K562 (cell line): ENCODE data around the gene EML6. TPM values are rescaled to one million over a fixed set of nuclear protein-coding genes. Genes with fewer than 3 reads are reported as not detected.

Experiments used
- ATAC-seq: fragments of 200-7000 bp; cut with Tn5 transposase; 3 replicates; pipeline ENCODE4 v1.9.1; 2020; ENCODE audit warnings: moderate library complexity
- BruUV-seq: library from RNA; stranded (reverse); fragments of 400-500 nt; replicated peaks from 2 replicates; lab custom pipeline; 2021; lab: Mats Ljungman, UMichigan
- CTCF ChIA-PET: fragments of 300-600 bp; formaldehyde crosslinking; extraction: SDS; loops from one replicate; lab custom pipeline; 2021; ENCODE audit warnings: low intra/inter-chr PET ratio; lab: Yijun Ruan, JAX
- POLR2A ChIA-PET: fragments of 300-600, 350-650 bp; sonication (Branson Sonifier 250); formaldehyde crosslinking; extraction: SDS; loops from one replicate; lab custom pipeline; 2021; ENCODE audit warnings: antibody characterized with exemption, inconsistent platforms; lab: Yijun Ruan, JAX
- DNase-seq, 4 experiments: peaks; one replicate each; pipeline versions ENCODE4 v3.0.0 to v3.0.0-alpha.2; 2011 to 2018; ENCODE audit warnings: low spot score in 3 of 4, mixed read lengths in 3 of 4; ENCODE audit errors: extremely low read depth in 1 of 4
- FAIRE-seq: peaks from 2 replicates; lab custom pipeline; 2011; peaks lifted over from hg19 to GRCh38; lab: Jason Lieb, UNC
- H2AFZ ChIP-seq: 2 replicates; pipeline ENCODE4 v1.6.0; 2011; ENCODE audit warnings: low read depth, low read length, control low read depth, inconsistent platforms
- H3K27ac ChIP-seq: fragments of 200-600 bp; 3 replicates; pipeline ENCODE4 v1.8.0; 2011; ENCODE audit warnings: low read depth, mild to moderate bottlenecking, control low read depth, inconsistent platforms, low read length, moderate library complexity, mixed read lengths; ENCODE audit errors: extremely low read depth
- H3K27me3 ChIP-seq, 2 experiments: fragments of 300-600 bp in 1 of 2; 2 replicates in 1 of 2; 3 replicates in 1 of 2; pipeline versions ENCODE4 v1.6.0 to v1.8.0; 2011; ENCODE audit warnings: inconsistent platforms in 2 of 2, low read length in 2 of 2, mild to moderate bottlenecking in 1 of 2, mixed read lengths in 1 of 2, moderate library complexity in 1 of 2; ENCODE audit not compliant: control insufficient read depth in 2 of 2, insufficient read depth in 2 of 2
- H3K36me3 ChIP-seq: fragments of 300-600 bp; 3 replicates; pipeline ENCODE4 v1.8.0; 2011; ENCODE audit warnings: mild to moderate bottlenecking, low read length, inconsistent platforms; ENCODE audit not compliant: control insufficient read depth, insufficient read depth
- H3K4me1 ChIP-seq, 2 experiments: fragments of 200-600 bp in 1 of 2; replicated peaks in 1 of 2; 2 replicates in 1 of 2; 3 replicates in 1 of 2; pipeline versions ENCODE4 v1.5.1 to v1.8.0; 2011; ENCODE audit warnings: inconsistent platforms in 2 of 2, low read length in 2 of 2, mild to moderate bottlenecking in 1 of 2, mixed read lengths in 1 of 2, moderate library complexity in 1 of 2; ENCODE audit not compliant: control insufficient read depth in 2 of 2, insufficient read depth in 2 of 2
- H3K4me2 ChIP-seq: 2 replicates; pipeline ENCODE4 v1.6.1; 2011; ENCODE audit warnings: low read length, control low read depth, inconsistent platforms, mixed read lengths; ENCODE audit not compliant: insufficient read depth
- H3K4me3 ChIP-seq: fragments of 200-600 bp; sonication (generic), shearing (Covaris generic); 2 replicates; pipeline ENCODE4 v1.5.1; 2016; ENCODE audit warnings: control low read depth, inconsistent platforms
- H3K79me2 ChIP-seq: fragments of 200-600 bp; 3 replicates; pipeline ENCODE4 v1.8.0; 2011; ENCODE audit warnings: low read length, inconsistent platforms; ENCODE audit not compliant: control insufficient read depth, insufficient read depth
- H3K9ac ChIP-seq, 2 experiments: 2 replicates each; pipeline versions ENCODE4 v1.6.0 to v1.6.1; 2011; ENCODE audit warnings: low read depth in 2 of 2, low read length in 2 of 2, control low read depth in 1 of 2, inconsistent platforms in 1 of 2, mild to moderate bottlenecking in 1 of 2, mixed read lengths in 1 of 2; ENCODE audit not compliant: insufficient read depth in 1 of 2
- H3K9me1 ChIP-seq: one replicate; pipeline ENCODE4 v1.6.0; 2011; ENCODE audit warnings: inconsistent platforms, mild to moderate bottlenecking, low read length, moderate library complexity; ENCODE audit not compliant: control insufficient read depth, insufficient read depth
- H3K9me3 ChIP-seq: replicated peaks from 2 replicates; pipeline ENCODE4 v1.5.1; 2011; ENCODE audit warnings: low read depth, low read length, inconsistent platforms; ENCODE audit not compliant: control insufficient read depth, insufficient read depth
- H4K20me1 ChIP-seq: replicated peaks from 2 replicates; pipeline ENCODE4 v1.6.1; 2011; ENCODE audit warnings: low read length, inconsistent platforms, mixed read lengths; ENCODE audit not compliant: control insufficient read depth, insufficient read depth
- CEBPB ChIP-seq: fragments of 450-650 bp; IDR thresholded peaks from 2 replicates; pipeline ENCODE4 v1.6.1; 2016; ENCODE audit warnings: missing genetic modification characterization, missing compliant biosample characterization
- CEBPG ChIP-seq, 3 experiments: fragments of 200-800 bp in 1 of 3; sonication (Bioruptor generic) in 1 of 3; sonication (generic) in 1 of 3; formaldehyde crosslinking in 1 of 3; IDR thresholded peaks in 2 of 3; conservative IDR thresholded peaks in 1 of 3; 2 replicates each; pipeline versions ENCODE4 v1.6.1 to v1.8.0; 2016 to 2022; ENCODE audit warnings: missing compliant biosample characterization in 2 of 3, missing genetic modification characterization in 2 of 3, mild to moderate bottlenecking in 1 of 3, missing genetic modification reagents in 1 of 3
- NONO ChIP-seq, 2 experiments: fragments of 200-400 bp in 1 of 2; fragments of 450-650 bp in 1 of 2; formaldehyde crosslinking in 1 of 2; IDR thresholded peaks; 2 replicates each; pipeline ENCODE4 v1.6.1; 2017; ENCODE audit warnings: low read depth in 2 of 2, mild to moderate bottlenecking in 2 of 2, moderate library complexity in 2 of 2, low read length in 1 of 2
- PHF21A ChIP-seq: fragments of 450-650 bp; IDR thresholded peaks from 2 replicates; pipeline ENCODE4 v1.6.1; 2017; ENCODE audit warnings: low read depth, borderline replicate concordance
- TEAD2 ChIP-seq: fragments of 450-650 bp; IDR thresholded peaks from 2 replicates; pipeline ENCODE4 v1.6.1; 2016; ENCODE audit warnings: missing genetic modification characterization, control low read depth, missing compliant biosample characterization
- WGBS: fragments of 100-300 bp; shearing (Covaris generic); methylation state at CpG from one replicate; pipeline ENCODE4 v1.1.6; 2016; ENCODE audit warnings: low coverage, mixed read lengths; ENCODE audit not compliant: insufficient coverage; ENCODE audit errors: missing lambda C conversion rate; 5-methylcytosine and 5-hydroxymethylcytosine counted together
- in situ Hi-C: fragments of 300-500 bp; cut with MboI; formaldehyde crosslinking; loops from 4 replicates; pipeline ENCODE4 v1.15.0; 2018; ENCODE audit warnings: inconsistent platforms, mixed read lengths
- intact Hi-C: fragments of 100-400 bp; cut with micrococcal nuclease; formaldehyde crosslinking; loops from 2 replicates; pipeline ENCODE4 v1.14.2; 2022
- polyA plus RNA-seq, 8 experiments: library from polyadenylated mRNA; depleted of rRNA in 4 of 8; stranded (reverse) in 5 of 8; unstranded in 3 of 8; fragments of >200 nt; fragmentation: Nextera tagmentation in 2 of 8; fragmentation: Illumina TruSeq in 1 of 8; extraction: Ambion mirVana in 2 of 8; extraction: Trizol in 1 of 8; gene quantifications; 2 replicates each; pipeline versions ENCODE4 v1.2.1 to v1.2.3, GENCODE V29; 2011 to 2014; ENCODE audit warnings: inconsistent platforms in 1 of 8, missing spikeins in 1 of 8
- total RNA-seq, 7 experiments: library from RNA; depleted of rRNA in 6 of 7; stranded (reverse); fragments of >200 nt in 6 of 7; fragmentation: Illumina TruSeq in 2 of 7; extraction: Trizol in 2 of 7; gene quantifications; 2 replicates each; pipeline versions ENCODE4 v1.2.1 to v1.2.3, GENCODE V29; 2011 to 2021; ENCODE audit warnings: low replicate concordance in 1 of 7
- TF ChIP-seq, protein P1 (sequence below): sonication (generic); formaldehyde crosslinking; IDR thresholded peaks from 2 replicates; pipeline ENCODE4 v1.8.1; 2022; ENCODE audit warnings: missing genetic modification reagents
- TF ChIP-seq, protein P2 (sequence below): fragments of 450-650 bp; IDR thresholded peaks from 2 replicates; pipeline ENCODE4 v1.6.1; 2017; ENCODE audit warnings: antibody characterized with exemption, mild to moderate bottlenecking

EML6 gene
- total and polyA plus RNA-seq, 9 of the 15 experiments (the other 6 are each of a cell fraction or from before 2014, with no cell fraction given), result 0.07 to 0.56 (median 0.25) TPM

DNA sequence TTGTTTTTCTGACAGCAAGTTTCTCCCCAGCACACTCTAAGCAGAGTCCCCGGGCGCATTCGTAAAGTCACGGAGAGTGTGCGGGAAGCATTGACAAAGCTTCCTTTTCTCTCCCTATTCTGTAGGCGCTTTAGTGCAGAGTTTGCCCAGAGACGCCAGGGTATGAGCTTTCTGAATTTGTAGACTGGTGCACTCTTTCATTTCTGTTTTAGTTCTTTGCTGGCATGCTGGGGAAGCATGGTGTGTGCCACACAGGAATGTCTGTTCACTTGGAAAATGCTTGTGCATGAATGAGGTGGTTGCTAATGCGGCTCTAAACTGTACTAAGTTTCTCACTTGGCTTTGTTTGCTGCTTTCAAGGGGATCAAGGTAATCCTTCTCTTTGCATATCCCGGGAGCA, 224.2 kb downstream of the EML6 start:
- BruUV-seq, result no TSS peak
- 74% methylated on average over 9 of the region's 9 CpGs for WGBS
- FAIRE-seq, result no peak

More for the DNA sequence above, 224.2 kb downstream of the EML6 start:
- no peaks in the 10 kb centered on the region for H3K79me2 ChIP-seq
- H3K9me1 ChIP-seq, result no peaks in the 10 kb centered on the region
- ATAC-seq, result no peak
- intact Hi-C loops, result no loop called here
- TF ChIP-seq TEAD2 (tag) (no peak), NONO (IDR thresholded peaks at IDR 0.05; ENCODE audit: low read depth in 2 of 2, low read length in 1 of 2) (no peak), PHF21A (no peak), CEBPG (CRISPR knock-in tag; IDR thresholded peaks at IDR 0.05) (no peak), CEBPG (tag; conservative IDR thresholded peaks at IDR 0.05 in 1 of 2, IDR thresholded peaks at IDR 0.05 in 1 of 2) (no peak), CEBPB (tag) (no peak)
- TF ChIP-seq, protein P1, sequence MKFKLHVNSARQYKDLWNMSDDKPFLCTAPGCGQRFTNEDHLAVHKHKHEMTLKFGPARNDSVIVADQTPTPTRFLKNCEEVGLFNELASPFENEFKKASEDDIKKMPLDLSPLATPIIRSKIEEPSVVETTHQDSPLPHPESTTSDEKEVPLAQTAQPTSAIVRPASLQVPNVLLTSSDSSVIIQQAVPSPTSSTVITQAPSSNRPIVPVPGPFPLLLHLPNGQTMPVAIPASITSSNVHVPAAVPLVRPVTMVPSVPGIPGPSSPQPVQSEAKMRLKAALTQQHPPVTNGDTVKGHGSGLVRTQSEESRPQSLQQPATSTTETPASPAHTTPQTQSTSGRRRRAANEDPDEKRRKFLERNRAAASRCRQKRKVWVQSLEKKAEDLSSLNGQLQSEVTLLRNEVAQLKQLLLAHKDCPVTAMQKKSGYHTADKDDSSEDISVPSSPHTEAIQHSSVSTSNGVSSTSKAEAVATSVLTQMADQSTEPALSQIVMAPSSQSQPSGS, result no peak
- TF ChIP-seq, protein P2, sequence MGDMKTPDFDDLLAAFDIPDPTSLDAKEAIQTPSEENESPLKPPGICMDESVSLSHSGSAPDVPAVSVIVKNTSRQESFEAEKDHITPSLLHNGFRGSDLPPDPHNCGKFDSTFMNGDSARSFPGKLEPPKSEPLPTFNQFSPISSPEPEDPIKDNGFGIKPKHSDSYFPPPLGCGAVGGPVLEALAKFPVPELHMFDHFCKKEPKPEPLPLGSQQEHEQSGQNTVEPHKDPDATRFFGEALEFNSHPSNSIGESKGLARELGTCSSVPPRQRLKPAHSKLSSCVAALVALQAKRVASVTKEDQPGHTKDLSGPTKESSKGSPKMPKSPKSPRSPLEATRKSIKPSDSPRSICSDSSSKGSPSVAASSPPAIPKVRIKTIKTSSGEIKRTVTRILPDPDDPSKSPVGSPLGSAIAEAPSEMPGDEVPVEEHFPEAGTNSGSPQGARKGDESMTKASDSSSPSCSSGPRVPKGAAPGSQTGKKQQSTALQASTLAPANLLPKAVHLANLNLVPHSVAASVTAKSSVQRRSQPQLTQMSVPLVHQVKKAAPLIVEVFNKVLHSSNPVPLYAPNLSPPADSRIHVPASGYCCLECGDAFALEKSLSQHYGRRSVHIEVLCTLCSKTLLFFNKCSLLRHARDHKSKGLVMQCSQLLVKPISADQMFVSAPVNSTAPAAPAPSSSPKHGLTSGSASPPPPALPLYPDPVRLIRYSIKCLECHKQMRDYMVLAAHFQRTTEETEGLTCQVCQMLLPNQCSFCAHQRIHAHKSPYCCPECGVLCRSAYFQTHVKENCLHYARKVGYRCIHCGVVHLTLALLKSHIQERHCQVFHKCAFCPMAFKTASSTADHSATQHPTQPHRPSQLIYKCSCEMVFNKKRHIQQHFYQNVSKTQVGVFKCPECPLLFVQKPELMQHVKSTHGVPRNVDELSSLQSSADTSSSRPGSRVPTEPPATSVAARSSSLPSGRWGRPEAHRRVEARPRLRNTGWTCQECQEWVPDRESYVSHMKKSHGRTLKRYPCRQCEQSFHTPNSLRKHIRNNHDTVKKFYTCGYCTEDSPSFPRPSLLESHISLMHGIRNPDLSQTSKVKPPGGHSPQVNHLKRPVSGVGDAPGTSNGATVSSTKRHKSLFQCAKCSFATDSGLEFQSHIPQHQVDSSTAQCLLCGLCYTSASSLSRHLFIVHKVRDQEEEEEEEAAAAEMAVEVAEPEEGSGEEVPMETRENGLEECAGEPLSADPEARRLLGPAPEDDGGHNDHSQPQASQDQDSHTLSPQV, result no peak
- no peaks in the 10 kb centered on the region for H4K20me1 ChIP-seq
- no peak for DNase-seq
- peaks cover 8 to 15% of the 10 kb centered on the region in 2 experiments; a peak in 3 of 5 replicates for H3K4me1 ChIP-seq
- no peaks in the 10 kb centered on the region for H3K36me3 ChIP-seq
- H2AFZ ChIP-seq, result no peak overlapping the region
- H3K9ac ChIP-seq, result no peak overlapping the region
- no peak overlapping the region for H3K4me3 ChIP-seq
- in situ Hi-C loops, result no loop called here
- POLR2A ChIA-PET, result no interaction called here
- H3K27ac ChIP-seq, result no peak overlapping the region
- H3K4me2 ChIP-seq, result no peak overlapping the region
- H3K9me3 ChIP-seq, result no peaks in the 10 kb centered on the region
- CTCF ChIA-PET, result no interaction called here
- H3K27me3 ChIP-seq, result peaks cover 0 to 5% of the 10 kb centered on the region in 2 experiments; a peak in 2 of 5 replicates
